K562 (cell line): ENCODE measurements around the gene TRAF3.

Source experiments
- TF ChIP-seq, protein P1 (sequence below): fragments of 450-650 bp; IDR thresholded peaks from 2 replicates; pipeline ENCODE4 v1.7.1; 2018; ENCODE audit warnings: mild to moderate bottlenecking, low read depth; ENCODE audit not compliant: partially characterized antibody
- TF ChIP-seq, protein P2 (sequence below): IDR thresholded peaks from 2 replicates; pipeline ENCODE4 v1.6.1; 2011; ENCODE audit not compliant: insufficient read length; ENCODE audit errors: extremely low read depth

DNA sequence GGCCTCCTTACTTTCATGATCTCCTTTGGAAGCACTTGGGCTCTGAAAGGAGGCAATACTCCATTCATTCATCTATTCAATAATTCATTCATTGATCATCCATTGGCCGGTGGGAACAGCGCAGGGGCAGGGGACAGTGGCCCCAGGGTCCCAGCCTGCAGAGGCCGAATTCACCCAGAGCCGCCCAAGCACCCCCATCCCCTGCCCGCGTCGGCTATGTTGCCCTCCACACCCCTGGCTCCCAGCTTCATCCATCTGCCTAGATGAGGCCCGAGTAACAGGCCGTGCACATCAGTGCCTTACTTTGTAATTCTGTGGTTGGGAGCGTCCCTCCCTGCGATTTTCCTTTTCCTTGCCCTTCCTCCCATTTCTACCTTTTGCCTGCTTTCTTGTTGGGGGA is 148.4 kb downstream of the TRAF3 start:
- TF ChIP-seq, protein P1, sequence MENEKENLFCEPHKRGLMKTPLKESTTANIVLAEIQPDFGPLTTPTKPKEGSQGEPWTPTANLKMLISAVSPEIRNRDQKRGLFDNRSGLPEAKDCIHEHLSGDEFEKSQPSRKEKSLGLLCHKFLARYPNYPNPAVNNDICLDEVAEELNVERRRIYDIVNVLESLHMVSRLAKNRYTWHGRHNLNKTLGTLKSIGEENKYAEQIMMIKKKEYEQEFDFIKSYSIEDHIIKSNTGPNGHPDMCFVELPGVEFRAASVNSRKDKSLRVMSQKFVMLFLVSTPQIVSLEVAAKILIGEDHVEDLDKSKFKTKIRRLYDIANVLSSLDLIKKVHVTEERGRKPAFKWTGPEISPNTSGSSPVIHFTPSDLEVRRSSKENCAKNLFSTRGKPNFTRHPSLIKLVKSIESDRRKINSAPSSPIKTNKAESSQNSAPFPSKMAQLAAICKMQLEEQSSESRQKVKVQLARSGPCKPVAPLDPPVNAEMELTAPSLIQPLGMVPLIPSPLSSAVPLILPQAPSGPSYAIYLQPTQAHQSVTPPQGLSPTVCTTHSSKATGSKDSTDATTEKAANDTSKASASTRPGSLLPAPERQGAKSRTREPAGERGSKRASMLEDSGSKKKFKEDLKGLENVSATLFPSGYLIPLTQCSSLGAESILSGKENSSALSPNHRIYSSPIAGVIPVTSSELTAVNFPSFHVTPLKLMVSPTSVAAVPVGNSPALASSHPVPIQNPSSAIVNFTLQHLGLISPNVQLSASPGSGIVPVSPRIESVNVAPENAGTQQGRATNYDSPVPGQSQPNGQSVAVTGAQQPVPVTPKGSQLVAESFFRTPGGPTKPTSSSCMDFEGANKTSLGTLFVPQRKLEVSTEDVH, result no peak
- TF ChIP-seq, protein P2, sequence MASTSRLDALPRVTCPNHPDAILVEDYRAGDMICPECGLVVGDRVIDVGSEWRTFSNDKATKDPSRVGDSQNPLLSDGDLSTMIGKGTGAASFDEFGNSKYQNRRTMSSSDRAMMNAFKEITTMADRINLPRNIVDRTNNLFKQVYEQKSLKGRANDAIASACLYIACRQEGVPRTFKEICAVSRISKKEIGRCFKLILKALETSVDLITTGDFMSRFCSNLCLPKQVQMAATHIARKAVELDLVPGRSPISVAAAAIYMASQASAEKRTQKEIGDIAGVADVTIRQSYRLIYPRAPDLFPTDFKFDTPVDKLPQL, result no peak
